Kidney (tissue), 14 donors: ENCODE measurements around the gene PYROXD2. TPM values are rescaled to one million over a fixed set of nuclear protein-coding genes. Genes with fewer than 3 reads are reported as not detected.

Experiments used
- DNase-seq, 5 donors: peaks; one replicate each; pipeline ENCODE4 v3.0.0-alpha.2; 2013 to 2020
- FAIRE-seq: peaks from 2 replicates; lab custom pipeline; 2012; peaks lifted over from hg19 to GRCh38; lab: Jason Lieb, UNC
- H3K27ac ChIP-seq, 2 donors: one replicate each; pipeline ENCODE4 v1.7.0; 2013; ENCODE audit warnings: low read depth in 2 of 2, low read length in 2 of 2, inconsistent platforms in 1 of 2
- H3K27me3 ChIP-seq: one replicate; pipeline ENCODE4 v1.7.1; 2013; ENCODE audit warnings: low read length, inconsistent platforms; ENCODE audit not compliant: control insufficient read depth, insufficient read depth
- H3K36me3 ChIP-seq, 3 donors: one replicate each; pipeline versions ENCODE4 v1.7.0 to v1.7.1; 2013; ENCODE audit warnings: low read length in 3 of 3, control low read depth in 1 of 3, inconsistent platforms in 1 of 3; ENCODE audit not compliant: insufficient read depth in 3 of 3, control insufficient read depth in 2 of 3
- H3K4me1 ChIP-seq, 3 donors: one replicate each; pipeline versions ENCODE4 v1.7.0 to v1.7.1; 2013; ENCODE audit warnings: low read length in 3 of 3, inconsistent platforms in 1 of 3, low read depth in 1 of 3; ENCODE audit not compliant: control insufficient read depth in 2 of 3, insufficient read depth in 2 of 3
- H3K4me3 ChIP-seq, 3 donors: one replicate each; pipeline versions ENCODE4 v1.7.0 to v1.8.1; 2013; ENCODE audit warnings: low read length in 3 of 3, control low read depth in 1 of 3, inconsistent platforms in 1 of 3
- H3K9ac ChIP-seq, 3 donors: one replicate each; pipeline versions ENCODE4 v1.7.0 to v1.7.1; 2013; ENCODE audit warnings: low read length in 3 of 3, control low read depth in 1 of 3, inconsistent platforms in 1 of 3
- H3K9me3 ChIP-seq, 3 donors: one replicate each; pipeline versions ENCODE4 v1.7.0 to v1.7.1; 2013; ENCODE audit warnings: low read length in 3 of 3, control low read depth in 1 of 3, inconsistent platforms in 1 of 3; ENCODE audit not compliant: control insufficient read depth in 2 of 3, insufficient read depth in 1 of 3
- CTCF ChIP-seq: IDR thresholded peaks from 3 replicates; pipeline ENCODE4 v1.5.1; 2012; ENCODE audit warnings: mild to moderate bottlenecking, moderate library complexity, borderline replicate concordance; ENCODE audit not compliant: insufficient read depth; ENCODE audit errors: extremely low read depth
- intact Hi-C: fragments of 100-400 bp; cut with DNase I; formaldehyde crosslinking; loops from one replicate; pipeline ENCODE4 v1.11.1; 2022
- polyA plus RNA-seq: library from polyadenylated mRNA; stranded (reverse); fragments of 350-450 nt; fragmentation: Illumina TruSeq; extraction: RNeasy Lipid Tissue Mini Kit (QIAGEN cat#74804); gene quantifications from one replicate; pipeline ENCODE4 v1.2.3, GENCODE V29; 2014; ENCODE audit warnings: low read depth, low replicate concordance; ENCODE audit not compliant: insufficient read depth
- total RNA-seq: library from RNA; stranded (reverse); fragmentation: NEBNext Ultra II Directional; extraction: Animal tissue kit (Norgen Biotek cat#: 25700); gene quantifications from one replicate; pipeline ENCODE4 v1.2.1, GENCODE V29; 2021
- donor health status: control.
- donor health status: control.
- donor health status: control.
- donor health status: control.
- donor health status: control.
- donor health status: DM: yes; HTN: yes; CAD: no.
- donor health status: Normal renal cell carcinoma (clear cell type).

PYROXD2 gene
- total and polyA plus RNA-seq, 2 donors from 2014 or later: 7.8 to 14.1 TPM

- no peaks in the 10 kb centered on the region for H3K9me3 ChIP-seq
- TF ChIP-seq CTCF: no peak
- H3K4me1 ChIP-seq: peaks cover 0 to 2% (median 0%) of the 10 kb centered on the region in 3 donors
- H3K27ac ChIP-seq: no peak overlapping the region
- H3K27me3 ChIP-seq: no peaks in the 10 kb centered on the region
- H3K36me3 ChIP-seq: no peaks in the 10 kb centered on the region
- no peak overlapping the region for H3K9ac ChIP-seq
- FAIRE-seq (no peak), DNase-seq (no peak)
- no peak overlapping the region for H3K4me3 ChIP-seq
- intact Hi-C loops: no loop called here
These were observed 38.0 kb downstream of the PYROXD2 start for GRCh38 chr10:98377001-98377400.

GRCh38 chr10:98376485-98376884 lies 38.5 kb downstream of the PYROXD2 start:
- peak in 4 of 5 donors; percentile 71 to 92 (median 83) for DNase-seq
- no peak for TF ChIP-seq CTCF
- Histone ChIP-seq H3K9ac (no peak overlapping the region), H3K36me3 (no peaks in the 10 kb centered on the region), H3K4me3 (no peak overlapping the region), H3K27me3 (no peaks in the 10 kb centered on the region), H3K9me3 (no peaks in the 10 kb centered on the region), H3K4me1 (peaks cover 0 to 2% (median 0%) of the 10 kb centered on the region in 3 donors), H3K27ac (no peak overlapping the region)
- intact Hi-C loops: no loop called here
- FAIRE-seq: no peak

DNA sequence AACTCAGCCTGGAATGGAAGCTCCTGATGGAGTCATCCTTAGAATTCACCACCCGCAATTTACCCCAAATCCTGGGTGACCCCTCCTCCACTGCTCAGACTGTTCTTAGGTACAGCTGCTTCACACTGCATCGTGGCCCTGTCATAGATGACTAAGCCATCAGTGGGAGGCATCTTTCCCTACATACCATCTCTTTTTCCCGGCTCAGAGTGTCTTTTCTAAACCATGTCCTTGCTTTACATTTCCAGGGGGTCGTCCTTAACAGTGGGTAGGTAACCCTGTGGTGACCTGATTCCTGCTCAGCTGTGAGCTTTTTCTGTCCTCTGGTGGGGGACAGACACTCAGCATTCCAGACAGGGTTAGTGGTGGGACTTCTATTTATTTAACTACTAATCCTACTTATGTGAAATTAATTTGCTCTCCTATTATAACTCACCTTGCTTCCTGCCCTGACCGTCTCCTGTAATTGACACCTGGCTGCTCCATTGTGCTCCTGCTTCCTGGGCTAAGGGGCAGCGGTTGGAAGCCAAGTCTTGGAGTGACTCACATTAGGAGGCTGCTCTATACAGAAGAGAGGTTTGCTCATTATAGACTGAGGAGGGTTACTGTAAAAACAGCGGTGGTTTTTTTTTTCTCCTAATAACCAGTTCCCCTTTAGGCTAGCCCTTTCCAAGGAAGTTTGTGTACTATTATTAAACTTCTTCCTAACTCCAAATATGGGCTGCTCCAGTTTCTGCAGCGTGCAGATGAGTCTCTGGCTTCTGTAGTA lies 40.6 kb downstream of the PYROXD2 start:
- Histone ChIP-seq H3K9ac (no peak overlapping the region), H3K36me3 (no peaks in the 10 kb centered on the region), H3K9me3 (no peaks in the 10 kb centered on the region), H3K4me1 (peaks cover 0 to 2% (median 0%) of the 10 kb centered on the region in 3 donors), H3K4me3 (no peak overlapping the region), H3K27me3 (no peaks in the 10 kb centered on the region), H3K27ac (no peak overlapping the region)
- FAIRE-seq: no peak
- no peak for TF ChIP-seq CTCF
- intact Hi-C loops: no loop called here
- peak in 2 of 5 donors; percentile 51 to 61 for DNase-seq
